Hindlimb muscle (tissue), 1 donor: ENCODE data around the gene GLIS2. TPM values are rescaled to one million over a fixed set of nuclear protein-coding genes. Genes with fewer than 3 reads are reported as not detected.
"Not testable (repeated sequence)": the region's sequence is repeated elsewhere in the genome, so short reads cannot be mapped to it uniquely, and the experiment has no call there.

ENCODE experiments used
- DNase-seq: peaks from one replicate; pipeline ENCODE4 v3.0.0-alpha.2; 2013
- polyA plus RNA-seq: library from polyadenylated mRNA; unstranded; fragments of 120-200 nt; gene quantifications from one replicate; pipeline ENCODE4 v1.2.1, GENCODE V29; 2013; ENCODE audit not compliant: insufficient read length

The GLIS2 gene
- polyA plus RNA-seq, 1 donor, result 25.8 TPM

DNA sequence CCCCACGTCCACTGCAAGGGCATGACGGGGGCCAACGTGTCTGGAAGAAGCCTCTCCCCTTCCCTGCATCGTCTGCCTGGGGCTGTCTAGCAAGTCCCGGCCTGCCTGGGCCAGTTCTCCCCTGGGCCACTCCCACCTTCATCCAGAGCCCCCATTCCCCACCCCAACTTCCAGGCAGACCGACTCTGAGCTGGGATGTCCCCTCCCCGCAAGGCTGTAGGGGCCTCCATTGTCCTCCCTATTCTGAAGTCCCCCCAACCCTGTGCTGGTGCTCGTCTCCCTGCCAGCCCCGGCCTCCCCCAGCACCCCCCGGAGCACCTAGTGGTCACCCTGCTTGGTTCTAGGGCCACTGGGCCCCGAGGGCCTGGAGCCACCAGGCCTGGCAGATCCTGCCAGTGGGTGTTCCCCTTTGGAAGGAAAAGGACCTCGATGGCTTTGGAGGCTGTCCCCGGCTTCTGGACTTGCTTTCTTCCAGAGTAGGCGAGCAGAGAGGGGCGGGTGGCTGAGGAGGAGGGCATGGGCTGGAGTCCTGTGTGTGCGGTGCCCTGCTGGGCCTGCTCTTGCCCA lies 4.8 kb downstream of the GLIS2 start:
- DNase-seq, result no peak

GRCh38 chr16:4321286-4322120 lies 5.6 kb downstream of the GLIS2 start:
- no peak for DNase-seq

- no peak for DNase-seq
These were observed 6.5 kb downstream of the GLIS2 start for GRCh38 chr16:4322121-4323052.

GRCh38 chr16:4323071-4323844 lies 7.4 kb downstream of the GLIS2 start:
- DNase-seq, result no peak

GRCh38 chr16:4323845-4324488 lies 8.1 kb downstream of the GLIS2 start:
- DNase-seq, result no peak

- no peak for DNase-seq
These were observed 8.8 kb downstream of the GLIS2 start for GRCh38 chr16:4324492-4325252.

DNA sequence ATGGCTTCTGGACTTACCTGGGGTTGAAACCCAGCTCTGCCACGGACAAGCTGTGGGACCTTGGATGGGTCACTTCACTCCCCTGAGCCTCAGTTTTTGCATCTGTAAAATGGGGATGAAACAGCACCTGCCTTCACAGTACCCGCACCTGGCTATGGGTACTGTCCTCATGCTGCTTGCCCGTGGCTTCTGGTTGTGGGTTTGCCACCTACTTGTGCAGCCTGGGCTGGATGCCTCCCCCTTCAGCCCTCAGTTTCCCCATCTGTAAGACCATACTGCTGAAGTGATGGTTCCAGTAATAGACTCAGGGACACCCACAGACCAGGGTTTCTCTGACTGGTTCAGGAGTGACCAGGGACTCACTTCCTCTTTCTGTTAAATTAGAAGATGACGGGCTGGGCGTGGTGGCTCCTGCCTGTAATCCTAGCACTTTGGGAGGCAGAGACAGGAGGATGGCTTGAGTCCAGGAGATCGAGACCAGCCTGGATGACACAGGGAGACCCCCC lies 9.4 kb downstream of the GLIS2 start:
- DNase-seq, result no peak

DNA sequence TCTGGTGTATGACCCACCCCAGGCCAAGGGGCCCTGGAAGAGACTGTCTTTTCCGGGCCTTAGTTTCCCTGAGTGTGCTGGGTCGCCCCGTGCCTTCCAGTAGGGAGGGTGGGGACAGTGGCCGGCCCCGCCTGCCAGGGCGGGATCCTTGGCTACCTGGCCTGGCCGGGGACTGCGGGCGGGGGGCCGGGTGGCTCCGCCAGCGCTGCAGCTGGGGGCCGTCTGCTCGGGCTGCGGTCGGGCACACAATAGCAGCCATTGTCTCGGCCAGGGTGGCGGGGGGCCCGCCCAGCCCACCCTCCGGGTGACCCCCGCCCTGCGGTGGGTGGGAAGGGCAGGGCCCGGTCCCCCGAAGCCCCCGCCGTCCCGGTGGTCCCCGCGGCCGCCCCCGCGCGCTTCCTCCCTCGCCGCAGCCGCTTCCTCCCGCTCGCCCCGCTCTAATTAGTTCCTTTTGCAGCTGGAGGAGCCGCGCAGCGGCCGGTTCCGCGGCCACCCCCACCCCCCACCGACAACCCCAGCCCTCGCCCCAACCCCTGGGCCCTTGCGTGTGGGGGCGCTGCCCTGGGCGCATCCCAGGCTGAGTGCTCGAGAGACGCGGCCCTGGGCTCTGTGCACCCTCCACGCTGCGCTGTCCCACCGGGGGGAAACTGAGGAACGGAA lies 11.6 kb downstream of the GLIS2 start:
- no peak for DNase-seq

DNA sequence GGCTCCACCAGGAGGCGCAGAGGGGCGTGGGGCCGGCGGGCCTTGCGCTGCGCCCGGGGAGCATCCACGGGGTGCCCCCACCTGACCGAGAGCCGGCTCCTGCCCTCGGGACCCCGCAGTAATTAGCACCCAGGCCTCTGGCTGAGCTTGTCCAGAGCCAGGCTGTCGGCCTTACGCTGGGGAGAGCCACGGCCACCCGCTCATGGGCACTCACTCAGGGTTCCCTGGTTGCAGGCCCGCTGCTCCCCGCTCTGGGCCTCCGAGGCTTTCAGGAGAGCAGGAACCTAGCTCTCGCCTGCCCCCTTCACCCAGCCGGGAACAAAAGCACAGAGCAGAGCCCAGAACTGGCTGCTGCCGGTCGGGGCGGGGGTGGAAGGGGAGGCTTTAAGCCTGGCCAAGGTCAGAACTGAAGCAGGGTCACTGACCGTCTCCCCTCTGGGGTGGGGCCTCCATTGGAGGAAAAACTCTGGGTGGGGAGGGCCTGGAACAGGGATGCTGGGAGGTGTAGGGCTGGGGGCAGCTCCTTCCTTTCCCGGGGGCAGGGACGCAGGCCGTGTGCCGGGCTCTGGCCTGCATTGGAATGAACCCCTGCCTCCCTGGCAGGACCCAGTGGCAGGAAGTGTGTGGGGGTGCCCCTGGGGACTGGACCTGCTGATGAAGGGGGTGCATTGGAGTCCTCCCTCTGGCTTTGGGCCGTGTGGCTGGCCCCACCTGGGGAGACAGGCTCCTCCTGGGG lies 12.3 kb downstream of the GLIS2 start:
- DNase-seq, result peak; percentile 80

DNA sequence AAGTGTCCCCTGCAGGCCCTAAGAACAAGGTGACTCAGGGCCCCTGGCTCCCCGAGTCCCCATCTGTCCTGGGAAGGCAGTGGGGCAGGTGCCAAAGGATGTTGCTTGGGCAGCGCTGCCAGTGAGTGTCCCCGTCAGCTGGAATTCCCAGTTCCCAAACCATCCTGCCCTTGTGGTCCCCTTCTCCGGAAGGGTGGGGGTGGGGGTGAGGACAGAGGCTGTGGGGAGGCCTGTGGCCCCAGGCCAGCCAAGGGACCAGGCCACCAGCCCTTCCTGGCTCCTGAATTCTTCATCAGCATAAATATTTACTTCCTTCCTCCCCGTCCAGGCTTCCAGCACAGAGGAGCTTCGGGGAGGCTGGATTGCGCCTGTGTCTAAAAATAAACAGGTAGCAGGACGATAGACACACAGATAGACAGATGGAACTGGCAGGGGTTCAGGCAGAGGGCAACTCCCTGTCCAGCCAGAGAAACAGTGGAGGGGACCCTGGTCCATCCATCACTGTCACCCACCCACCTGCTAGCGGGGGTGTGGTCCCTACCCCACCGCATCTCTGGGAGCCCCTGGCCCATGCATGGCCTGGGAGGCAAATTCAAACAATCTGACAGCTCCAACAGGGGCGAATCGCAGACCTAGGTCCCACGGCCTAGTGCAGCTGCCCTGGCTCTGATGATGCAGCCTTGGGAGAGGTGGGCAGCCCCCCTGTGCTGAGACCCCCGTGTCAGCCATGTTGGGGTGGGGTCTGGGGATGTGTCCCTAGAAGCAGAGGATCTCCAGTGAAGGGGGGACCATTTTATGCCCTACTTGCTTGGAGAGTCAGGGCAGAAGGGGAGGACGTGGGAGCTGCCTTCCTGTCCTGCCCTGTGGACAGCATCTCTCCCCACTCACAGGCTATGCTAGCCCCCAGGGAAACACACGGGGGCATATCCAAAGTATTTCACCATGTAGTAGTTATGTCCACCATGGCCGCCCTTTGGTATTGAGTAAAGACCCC lies 13.2 kb downstream of the GLIS2 start:
- DNase-seq, result no peak

- no peak for DNase-seq
These were observed 14.5 kb downstream of the GLIS2 start for GRCh38 chr16:4330277-4330874.

- no peak for DNase-seq
These were observed 16.2 kb downstream of the GLIS2 start for GRCh38 chr16:4332083-4332482.

DNA sequence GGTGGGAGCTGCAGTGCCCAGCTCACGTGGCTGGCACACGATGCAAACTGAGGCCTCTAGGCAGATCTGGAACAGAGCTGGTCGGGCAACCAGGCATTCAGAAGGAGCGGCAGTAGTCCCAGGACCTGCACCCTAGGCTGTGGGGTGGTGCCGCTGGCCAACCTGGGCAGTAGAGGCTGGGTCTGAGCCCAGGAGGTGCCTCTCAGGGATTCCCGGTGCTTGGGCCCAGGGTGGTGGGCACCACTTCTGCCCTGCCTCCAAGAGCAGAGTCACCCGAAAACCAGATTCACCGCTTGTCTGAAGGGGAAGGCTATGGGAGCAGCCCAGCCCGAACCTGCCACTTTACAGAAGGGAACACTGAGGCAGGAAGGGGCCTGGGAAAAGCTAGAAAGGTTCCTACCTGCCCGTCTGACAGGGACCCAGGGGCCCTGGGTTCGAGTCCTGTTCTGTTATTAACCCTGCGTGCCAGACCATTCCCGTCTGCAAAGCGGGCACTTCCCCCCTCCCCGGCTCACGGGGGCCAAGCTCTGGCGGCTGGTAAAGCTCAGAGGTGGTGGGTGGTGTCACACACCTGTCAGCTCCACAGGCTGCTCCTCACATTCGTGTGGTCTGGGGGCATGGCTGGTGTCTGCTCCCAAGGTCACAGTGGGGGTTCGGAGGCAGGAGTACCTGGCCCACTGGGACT lies 16.9 kb downstream of the GLIS2 start:
- DNase-seq, result no peak

GRCh38 chr16:4333308-4333638 lies 17.4 kb downstream of the GLIS2 start:
- DNase-seq, result no peak

DNA sequence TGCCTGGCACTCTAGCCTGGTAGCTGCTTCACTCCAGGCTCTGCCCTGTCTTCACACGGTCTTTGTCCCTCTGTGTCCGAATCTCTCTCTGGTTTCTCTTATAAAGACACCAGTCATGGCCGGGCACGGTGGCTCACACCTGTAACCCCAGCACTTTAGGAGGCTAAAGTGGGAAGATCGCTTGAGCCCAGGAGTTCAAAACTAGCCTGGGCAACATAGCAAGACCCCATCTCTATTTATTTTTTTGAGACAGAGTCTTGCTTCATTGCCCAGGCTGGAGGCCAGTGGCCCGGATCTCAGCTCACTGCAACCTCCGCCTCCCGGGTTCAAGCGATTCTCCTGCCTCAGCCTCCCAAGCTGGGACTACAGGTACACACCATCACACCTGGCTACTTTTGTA lies 17.8 kb downstream of the GLIS2 start:
- not testable (repeated sequence) for DNase-seq

- no peak for DNase-seq
These were observed 19.0 kb downstream of the GLIS2 start for GRCh38 chr16:4334724-4335495.
